Measurements from ENCODE around the gene ATP2B2. TPM values are rescaled to one million over a fixed set of nuclear protein-coding genes. Genes with fewer than 3 reads are reported as not detected.

The ATP2B2 gene
- total and polyA plus RNA-seq, 8 donors: 0.01 to 0.18 (median 0.06) TPM; not detected in 1

GRCh38 chr3:10426346-10427220 is 78.8 kb downstream of the ATP2B2 start:
- ATAC-seq (no peak), DNase-seq (no peak)
- H3K9me3 ChIP-seq: no peaks in the 10 kb centered on the region
- H3K27me3 ChIP-seq: peaks cover 0 to 13% of the 10 kb centered on the region in 2 donors
- no peak overlapping the region for H3K4me3 ChIP-seq
- no peak for TF ChIP-seq CTCF (IDR thresholded peaks at IDR 0.05)
- intact Hi-C loops (cut with DNase I): no loop called here
- H3K27ac ChIP-seq: no peak overlapping the region
- H3K4me1 ChIP-seq: no peaks in the 10 kb centered on the region
- no peaks in the 10 kb centered on the region for H3K36me3 ChIP-seq

DNA sequence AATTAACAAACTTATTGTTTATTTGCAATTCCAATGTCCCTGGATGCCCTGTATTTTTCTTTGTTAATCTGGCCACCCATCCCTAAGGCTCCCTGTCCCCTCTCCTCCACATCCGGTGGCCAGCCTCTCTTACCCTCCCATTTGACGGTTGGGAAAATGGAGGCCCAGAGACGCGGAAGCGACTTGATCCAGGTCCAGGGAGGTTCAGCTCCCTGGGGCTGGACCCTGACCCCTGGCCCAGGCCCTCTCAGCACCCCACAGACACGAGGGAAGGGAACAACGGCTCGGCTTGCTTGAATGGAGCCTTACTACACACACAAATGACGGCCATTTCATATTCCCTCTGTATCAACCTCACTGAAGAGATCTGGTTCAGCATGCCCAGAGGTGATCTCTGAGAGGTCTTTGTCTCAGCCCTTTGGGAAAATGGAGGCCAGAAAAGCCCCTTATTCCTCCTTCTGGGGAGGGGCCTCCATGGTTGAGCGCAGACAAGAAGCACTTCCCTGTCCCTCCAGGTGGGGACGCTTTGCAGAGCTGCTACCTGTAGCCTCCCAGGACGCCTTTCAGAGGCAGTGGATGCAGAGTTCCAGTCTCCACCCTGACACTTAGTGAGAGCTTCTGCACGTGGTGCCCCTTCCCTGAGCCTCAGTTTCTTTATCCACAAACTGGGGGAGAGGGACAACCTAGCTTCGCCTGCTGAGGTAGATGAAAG is 82.1 kb downstream of the ATP2B2 start:
- no peak for TF ChIP-seq CTCF (IDR thresholded peaks at IDR 0.05)
- DNase-seq: no peak
- H3K27me3 ChIP-seq: peaks cover 0 to 10% of the 10 kb centered on the region in 2 donors
- intact Hi-C loops (cut with DNase I): no loop called here
- no peaks in the 10 kb centered on the region for H3K4me1 ChIP-seq
- no peaks in the 10 kb centered on the region for H3K9me3 ChIP-seq
- H3K4me3 ChIP-seq: no peak overlapping the region
- H3K27ac ChIP-seq: no peak overlapping the region
- no peak for ATAC-seq
- H3K36me3 ChIP-seq: no peaks in the 10 kb centered on the region

- no peaks in the 10 kb centered on the region for H3K36me3 ChIP-seq
- DNase-seq: no peak
- ATAC-seq: no peak
- H3K9me3 ChIP-seq: no peaks in the 10 kb centered on the region
- peaks cover 0 to 13% of the 10 kb centered on the region in 2 donors for H3K27me3 ChIP-seq
- no peak overlapping the region for H3K4me3 ChIP-seq
- no peak overlapping the region for H3K27ac ChIP-seq
- H3K4me1 ChIP-seq: no peaks in the 10 kb centered on the region
- TF ChIP-seq CTCF (IDR thresholded peaks at IDR 0.05): no peak
- intact Hi-C loops (cut with DNase I): no loop called here
Measured at GRCh38 chr3:10421996-10422395, 83.4 kb downstream of the ATP2B2 start.

DNA sequence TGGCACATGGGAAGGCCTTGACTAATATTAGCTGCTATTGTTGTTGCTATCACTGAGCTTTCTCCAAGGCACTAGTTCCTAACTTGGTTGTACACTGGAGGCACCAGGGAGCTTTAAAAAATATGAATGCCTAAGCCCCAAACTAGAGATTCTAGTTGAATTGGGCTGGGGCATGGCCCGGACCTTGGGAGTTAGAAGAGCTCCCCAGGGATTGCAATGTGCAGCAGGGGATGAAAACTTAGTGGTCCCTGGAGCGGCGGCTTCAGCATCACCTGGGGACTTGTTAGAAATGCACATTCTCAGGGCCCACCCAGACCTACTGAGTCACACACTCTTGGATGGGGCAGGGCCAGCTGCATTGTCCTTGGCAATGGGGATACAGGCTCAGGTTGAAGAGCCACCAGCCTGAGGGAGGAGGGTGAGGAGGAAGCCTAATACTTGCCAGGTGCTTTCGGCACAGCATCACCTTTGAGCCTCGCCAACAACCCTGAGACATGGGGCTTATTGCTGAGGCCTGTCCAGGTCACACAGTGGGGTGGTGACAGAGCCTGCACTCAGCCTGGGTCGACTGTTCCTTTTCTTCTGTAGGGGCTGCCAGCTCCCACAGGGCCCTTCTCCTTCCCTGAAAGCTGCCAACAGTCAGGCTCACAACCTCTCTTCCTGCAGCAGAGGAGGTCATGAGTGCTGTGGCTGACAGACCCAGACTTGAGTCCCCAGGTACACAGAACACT is 84.5 kb downstream of the ATP2B2 start:
- H3K36me3 ChIP-seq: no peaks in the 10 kb centered on the region
- H3K4me1 ChIP-seq: no peaks in the 10 kb centered on the region
- DNase-seq: no peak
- intact Hi-C loops (cut with DNase I): no loop called here
- peaks cover 0 to 23% of the 10 kb centered on the region in 2 donors for H3K27me3 ChIP-seq
- TF ChIP-seq CTCF (IDR thresholded peaks at IDR 0.05): no peak
- H3K4me3 ChIP-seq: no peak overlapping the region
- H3K27ac ChIP-seq: no peak overlapping the region
- H3K9me3 ChIP-seq: no peaks in the 10 kb centered on the region
- ATAC-seq: no peak

Data from left lung (tissue), 10 donors.